GM18511 (cell line): ENCODE results near the gene IZUMO4.

Experiments
- ATAC-seq: cut with Tn5 transposase; IDR thresholded peaks from one replicate; pipeline ENCODE4 v1.9.1; 2021; ENCODE audit warnings: mild to moderate bottlenecking, moderate library complexity; ENCODE audit not compliant: unreplicated experiment

IZUMO4 gene

DNA sequence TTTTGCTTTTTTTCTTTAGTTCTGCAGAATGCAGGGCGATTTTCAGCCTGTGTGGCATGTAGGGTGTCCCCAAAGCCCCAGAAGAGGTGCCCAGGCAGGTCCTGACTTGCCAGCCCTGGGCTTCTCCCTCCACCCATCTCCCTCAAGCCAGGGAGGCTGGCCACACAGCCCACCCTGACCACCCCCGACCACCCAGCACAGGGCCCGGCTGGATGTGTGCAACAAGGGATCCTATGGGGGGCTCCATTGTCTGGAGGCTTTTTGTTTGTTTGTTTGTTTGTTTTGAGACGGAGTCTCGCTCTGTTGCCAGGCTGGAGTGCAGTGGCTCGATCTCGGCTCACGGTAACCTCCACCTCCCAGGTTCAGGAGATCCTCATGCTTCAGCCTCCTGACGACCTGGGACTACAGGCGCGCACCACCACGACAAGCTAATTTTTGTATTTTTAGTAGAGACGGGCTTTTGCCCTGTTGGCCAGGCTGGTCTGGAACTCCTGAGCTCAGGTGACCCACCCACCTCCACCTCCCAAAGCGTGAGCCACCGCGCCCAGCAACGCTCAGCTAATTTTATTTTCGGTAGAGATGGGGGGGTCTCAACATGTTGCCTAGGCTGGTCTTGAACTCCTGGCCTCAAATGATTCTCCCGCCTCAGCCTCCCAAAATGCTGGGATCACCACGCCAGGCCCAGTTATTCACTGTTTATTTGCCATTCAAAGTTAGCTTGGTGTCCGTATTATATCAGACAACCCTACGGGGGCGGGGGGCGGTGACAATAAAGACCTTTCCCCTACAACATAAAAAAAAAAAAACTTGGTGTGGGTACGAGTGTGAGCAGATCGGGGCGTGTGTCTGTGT, 37.9 kb upstream of the IZUMO4 start:
- ATAC-seq = no peak

DNA sequence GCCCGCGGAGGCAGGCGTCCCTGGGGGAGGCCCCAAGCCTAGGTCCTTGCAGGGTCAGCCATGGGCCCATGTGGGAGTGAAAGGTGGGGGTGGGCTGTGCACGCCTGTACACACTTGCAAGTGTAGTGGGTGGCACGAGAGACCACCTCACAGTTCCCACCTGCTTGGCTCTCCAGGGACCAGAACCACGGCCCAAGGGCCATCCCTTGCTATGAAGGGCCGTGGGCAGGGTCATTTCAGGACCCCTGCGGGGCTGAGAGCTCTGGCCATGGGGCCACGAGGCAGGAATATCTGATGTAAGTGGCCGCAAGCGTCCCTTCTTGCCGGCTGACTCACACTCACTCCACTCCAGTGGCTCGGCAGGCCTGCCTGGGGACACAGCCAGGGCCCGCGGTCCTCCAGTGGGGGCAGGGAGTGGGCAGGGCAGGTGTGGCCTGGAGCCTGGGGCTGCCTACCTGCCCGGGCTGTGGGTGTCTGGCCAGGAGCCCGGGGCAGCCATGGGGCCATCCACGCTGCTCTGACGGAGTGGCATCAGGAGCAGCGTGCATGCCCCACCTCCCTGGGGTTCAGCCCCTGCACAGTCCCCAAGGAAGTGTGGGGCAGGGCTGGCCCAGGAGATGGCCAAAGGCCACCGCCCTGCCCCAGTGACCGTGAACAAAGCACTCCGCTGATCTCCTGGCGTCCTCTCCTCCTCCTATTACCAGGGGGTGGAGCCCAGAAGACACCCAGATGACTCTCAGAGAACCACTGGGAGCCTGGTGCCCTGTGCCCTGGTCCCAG, 37.1 kb upstream of the IZUMO4 start:
- no peak for ATAC-seq

DNA sequence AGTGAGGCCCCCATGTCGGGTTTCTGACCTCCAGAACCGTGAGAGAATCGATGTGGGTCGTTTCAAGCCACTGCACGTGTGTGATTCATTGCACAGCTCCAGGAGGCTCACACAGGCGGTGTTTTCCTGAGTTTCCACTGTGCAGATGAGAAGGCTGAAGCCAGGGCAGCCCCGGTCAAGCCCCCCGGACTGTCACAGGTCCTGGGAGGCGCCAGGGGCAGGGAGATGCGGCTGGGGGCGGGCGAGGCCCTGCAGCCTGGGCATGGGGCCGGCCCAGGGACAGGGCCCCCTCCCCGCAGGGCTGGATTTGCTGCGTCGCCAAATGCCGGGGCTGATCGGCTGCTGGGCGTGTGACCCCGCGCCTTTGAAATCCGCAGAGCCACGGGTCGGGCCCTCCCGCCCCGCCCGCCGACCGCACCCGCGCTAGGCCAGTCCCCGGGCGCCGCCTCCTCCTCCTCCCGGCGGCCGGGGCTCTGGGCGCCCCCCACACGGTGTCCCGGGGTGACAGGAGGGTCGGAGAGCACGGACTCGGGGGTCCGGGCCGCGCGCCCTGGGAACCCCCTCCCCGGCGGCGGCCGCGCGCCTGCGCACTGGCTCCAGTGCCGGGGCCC, 35.7 kb upstream of the IZUMO4 start:
- ATAC-seq = peak; percentile 28

GRCh38 chr19:2061495-2062388, 35.0 kb upstream of the IZUMO4 start:
- peak; percentile 88 for ATAC-seq

DNA sequence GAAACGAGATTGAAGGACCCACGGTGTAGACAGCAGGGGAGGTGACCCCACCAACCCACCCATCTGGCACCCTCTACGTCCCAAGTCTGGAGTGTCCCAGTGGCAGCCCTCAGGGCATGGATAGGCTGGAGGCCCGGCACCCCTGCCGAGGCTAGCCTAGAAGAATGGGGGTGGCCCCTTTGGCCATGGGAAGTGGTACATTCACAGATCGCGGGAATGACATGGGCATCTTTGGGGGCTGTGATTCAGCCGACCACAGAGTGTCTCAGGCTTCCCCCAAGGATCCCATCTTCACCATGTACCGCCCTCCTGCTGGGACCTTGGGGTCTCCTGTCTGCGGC, 34.4 kb upstream of the IZUMO4 start:
- ATAC-seq = no peak

DNA sequence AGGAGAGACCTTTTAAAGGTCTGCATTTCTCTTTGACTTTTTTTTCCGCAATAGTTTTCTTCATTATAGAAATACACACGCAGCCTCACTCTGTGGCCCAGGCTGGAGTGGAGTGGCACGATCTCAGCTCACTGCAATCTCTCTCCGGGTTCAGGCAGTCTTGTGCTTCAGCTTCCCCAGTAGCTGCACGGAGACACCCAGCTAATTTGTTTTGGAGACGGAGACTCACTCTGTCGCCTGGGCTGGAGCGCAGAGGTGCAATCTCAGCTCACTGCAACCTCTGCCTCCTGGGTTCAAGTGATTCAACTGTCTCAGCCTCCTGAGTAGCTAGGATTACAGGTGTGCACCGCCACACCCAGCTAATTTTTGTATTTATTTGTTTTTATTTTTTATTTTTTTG, 33.9 kb upstream of the IZUMO4 start:
- no peak for ATAC-seq

GRCh38 chr19:2063824-2064223, 32.9 kb upstream of the IZUMO4 start:
- no peak for ATAC-seq

- no peak for ATAC-seq
Measured at GRCh38 chr19:2064395-2064787, 32.3 kb upstream of the IZUMO4 start.

GRCh38 chr19:2064788-2065524, 31.8 kb upstream of the IZUMO4 start:
- no peak for ATAC-seq

DNA sequence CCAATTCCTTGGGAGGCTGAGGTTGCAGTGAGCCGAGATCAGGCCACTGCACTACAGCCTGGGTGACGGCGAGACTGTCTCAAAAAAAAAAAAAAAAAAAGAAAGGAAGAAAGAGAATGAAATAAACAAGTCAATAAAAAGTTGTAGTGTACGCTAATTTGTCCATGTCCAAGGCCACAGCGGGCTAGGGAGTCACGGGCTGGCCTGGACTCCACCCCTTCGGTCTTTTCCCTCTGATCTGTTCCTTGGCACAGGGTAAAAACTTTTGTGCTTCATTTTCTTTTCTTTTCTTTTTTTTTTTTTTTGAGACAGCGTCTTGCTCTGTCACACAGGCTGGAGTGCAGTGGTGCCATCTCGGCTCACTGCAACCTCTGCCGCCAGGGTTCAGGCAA, 26.3 kb upstream of the IZUMO4 start:
- no peak for ATAC-seq

DNA sequence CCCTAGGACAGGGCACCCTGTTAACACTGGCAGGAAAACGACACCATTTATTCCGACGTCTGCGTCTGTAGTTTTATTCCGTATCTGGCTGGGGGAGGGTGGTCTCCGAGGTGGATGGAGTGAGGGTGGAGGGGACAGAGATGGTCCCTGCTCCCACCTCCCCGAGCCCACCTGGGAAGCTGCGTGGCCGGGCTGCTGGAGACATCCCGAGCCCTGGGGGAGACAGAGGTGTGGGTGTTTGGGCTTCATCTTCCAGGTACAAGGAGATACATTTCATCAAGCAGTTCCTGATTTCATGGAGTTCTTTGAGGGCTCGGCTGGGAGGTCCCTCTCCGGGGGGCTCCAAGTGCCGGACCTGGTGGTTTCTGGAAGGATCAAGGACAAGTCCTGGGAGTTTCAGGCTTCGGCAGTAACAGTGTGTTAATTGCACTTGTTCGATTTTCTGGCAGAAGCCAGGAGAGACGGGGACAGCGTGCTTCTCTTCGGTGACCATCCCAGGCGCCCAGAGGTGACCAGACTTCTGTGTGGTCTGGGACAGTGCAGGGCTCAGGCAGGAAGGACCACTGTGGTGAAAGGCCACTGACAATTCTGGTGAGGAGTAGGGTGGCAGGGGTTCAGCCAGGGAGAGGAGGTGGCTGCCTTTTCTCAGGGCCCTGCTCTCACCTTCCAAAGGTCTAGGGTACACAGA, 25.6 kb upstream of the IZUMO4 start:
- no peak for ATAC-seq

GRCh38 chr19:2072757-2073551, 23.8 kb upstream of the IZUMO4 start:
- ATAC-seq = no peak

DNA sequence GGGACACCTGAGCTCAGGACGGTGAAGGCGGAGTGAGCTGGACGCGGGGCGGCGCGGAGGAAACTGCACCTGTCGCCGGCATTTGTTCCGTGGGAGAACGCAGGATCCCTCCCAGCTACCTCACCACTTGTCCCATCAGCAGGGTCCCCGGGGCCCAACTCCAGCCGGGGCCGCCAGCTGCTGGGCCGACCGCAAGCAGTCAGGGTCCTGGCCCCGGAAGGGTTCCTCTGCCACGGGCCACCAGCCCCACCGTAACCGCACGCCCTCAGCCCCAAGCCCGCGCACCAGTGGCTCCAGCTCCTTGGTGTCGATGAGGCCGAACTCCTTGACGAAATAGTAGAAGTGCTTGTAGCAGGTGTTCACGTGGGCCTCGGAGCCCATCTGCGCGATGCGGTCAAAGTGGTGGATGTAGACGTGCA, 20.2 kb upstream of the IZUMO4 start:
- no peak for ATAC-seq

DNA sequence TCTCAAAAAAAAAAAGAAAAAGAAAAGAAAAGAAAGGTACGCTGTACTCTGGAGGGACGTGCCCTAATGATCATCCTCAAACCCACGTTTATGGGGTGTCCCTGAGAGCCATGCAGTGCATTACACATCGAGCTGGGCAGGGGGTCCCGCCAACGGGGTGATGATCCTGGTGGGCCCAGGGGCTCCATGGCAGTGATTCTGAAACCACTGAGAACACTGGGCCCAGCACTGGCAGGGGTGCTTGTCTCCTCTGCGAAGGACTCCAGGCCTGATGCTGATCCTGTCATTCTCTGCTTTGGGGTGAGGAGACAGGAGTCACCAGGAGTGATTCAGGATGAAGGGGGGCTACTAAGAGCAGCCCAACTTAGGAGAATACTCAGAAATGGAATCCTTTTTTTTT, 19.3 kb upstream of the IZUMO4 start:
- no peak for ATAC-seq

DNA sequence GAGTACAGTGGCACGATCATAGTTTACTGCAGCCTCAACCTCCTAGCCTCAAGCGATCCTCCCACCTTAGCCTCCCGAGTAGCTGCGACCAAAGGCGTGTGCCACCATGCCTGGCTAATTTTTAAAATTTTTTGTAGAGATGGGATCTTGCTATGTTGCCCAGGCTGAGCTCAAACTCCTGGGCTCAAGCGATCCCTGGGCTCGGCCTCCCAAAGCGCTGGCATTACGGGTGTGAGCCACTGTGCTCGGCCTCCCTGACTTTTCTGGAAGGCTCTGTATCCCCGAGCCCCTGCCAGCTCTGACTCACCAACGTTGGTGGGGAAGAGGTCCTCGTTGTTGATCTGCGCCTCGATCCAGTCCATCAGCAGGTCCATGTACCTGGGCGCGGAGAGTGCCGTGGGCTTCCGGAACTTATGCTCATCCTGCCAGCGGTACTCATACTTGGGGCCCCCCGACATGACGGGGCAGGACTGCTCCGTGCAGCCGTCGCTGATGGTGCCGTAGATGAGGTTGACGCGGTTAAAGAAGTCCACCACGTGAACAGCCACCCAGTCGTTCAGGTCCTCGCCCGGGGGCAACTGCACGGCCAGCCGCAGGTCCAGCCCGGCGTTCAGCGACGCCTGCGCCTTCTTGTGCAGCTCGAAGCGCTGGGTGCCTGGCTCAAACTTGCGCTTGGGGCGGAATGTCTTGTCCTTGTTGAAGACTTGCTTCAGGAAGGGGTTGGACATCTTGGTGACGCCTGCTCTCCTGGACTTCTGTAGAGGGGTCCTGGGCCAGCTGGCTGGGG, 18.7 kb upstream of the IZUMO4 start:
- ATAC-seq = no peak

- ATAC-seq = no peak
Measured at GRCh38 chr19:2079076-2079864, 17.4 kb upstream of the IZUMO4 start.

GRCh38 chr19:2079865-2080301, 16.8 kb upstream of the IZUMO4 start:
- no peak for ATAC-seq
